ENCODE data around the gene SLC12A8. TPM values are rescaled to one million over a fixed set of nuclear protein-coding genes. Genes with fewer than 3 reads are reported as not detected.
A peak's percentile ranks its signal among the peaks of the same experiment; 100 is the strongest.

Gene SLC12A8
- polyA plus RNA-seq, 3 donors = 5.9 to 10.3 (median 8.4) TPM

GRCh38 chr3:125186800-125187598 lies 25.5 kb downstream of the SLC12A8 start:
- DNase-seq = no peak

GRCh38 chr3:125186261-125186787 lies 26.2 kb downstream of the SLC12A8 start:
- no peak for DNase-seq

- DNase-seq = no peak
Observed at GRCh38 chr3:125185805-125186204, 26.7 kb downstream of the SLC12A8 start.

GRCh38 chr3:125179884-125180240 lies 32.7 kb downstream of the SLC12A8 start:
- no peak for DNase-seq

- no peak for DNase-seq
Observed at GRCh38 chr3:125179143-125179883, 33.2 kb downstream of the SLC12A8 start.

- DNase-seq = no peak
Observed at GRCh38 chr3:125177746-125178145, 34.8 kb downstream of the SLC12A8 start.

GRCh38 chr3:125175295-125176078 lies 37.1 kb downstream of the SLC12A8 start:
- DNase-seq = no peak

GRCh38 chr3:125172346-125172745 lies 40.2 kb downstream of the SLC12A8 start:
- no peak for DNase-seq

- no peak for DNase-seq
Observed at GRCh38 chr3:125168711-125169393, 43.7 kb downstream of the SLC12A8 start.

- no peak for DNase-seq
Observed at GRCh38 chr3:125166599-125167136, 45.9 kb downstream of the SLC12A8 start.

GRCh38 chr3:125165948-125166553 lies 46.5 kb downstream of the SLC12A8 start:
- no peak for DNase-seq

- no peak for DNase-seq
Observed at GRCh38 chr3:125165189-125165947, 47.2 kb downstream of the SLC12A8 start.

GRCh38 chr3:125163739-125164601 lies 48.6 kb downstream of the SLC12A8 start:
- no peak for DNase-seq

GRCh38 chr3:125161607-125162219 lies 50.8 kb downstream of the SLC12A8 start:
- no peak for DNase-seq

- DNase-seq = peak; percentile 12
Observed at GRCh38 chr3:125160606-125161371, 51.8 kb downstream of the SLC12A8 start.

GRCh38 chr3:125157183-125157582 lies 55.4 kb downstream of the SLC12A8 start:
- no peak for DNase-seq

GRCh38 chr3:125156456-125156855 lies 56.1 kb downstream of the SLC12A8 start:
- no peak for DNase-seq

- no peak for DNase-seq
Observed at GRCh38 chr3:125154800-125155269, 57.7 kb downstream of the SLC12A8 start.
